ENCODE data around the gene PADI1.

- TF ChIP-seq RAD21 (IDR thresholded peaks at IDR 0.05) (no peak), MAX (IDR thresholded peaks at IDR 0.05) (no peak), REST (IDR thresholded peaks at IDR 0.05) (no peak), YY1 (IDR thresholded peaks at IDR 0.05) (no peak), CTCF (IDR thresholded peaks at IDR 0.05; ENCODE audit: low read depth, low read length, missing input control) (no peak), GABPA (IDR thresholded peaks at IDR 0.05 in 1 of 2, conservative IDR thresholded peaks at IDR 0.05 in 1 of 2) (no peak), RXRA (IDR thresholded peaks at IDR 0.05) (no peak), TAF1 (conservative IDR thresholded peaks at IDR 0.05) (no peak), HNF4A (conservative IDR thresholded peaks at IDR 0.05) (no peak), JUND (IDR thresholded peaks at IDR 0.05) (no peak), HNF4G (IDR thresholded peaks at IDR 0.05) (no peak), NR2F2 (IDR thresholded peaks at IDR 0.05) (no peak), EGR1 (IDR thresholded peaks at IDR 0.05; ENCODE audit: low read depth in 2 of 2) (no peak)
These were observed 48.8 kb upstream of the PADI1 start for GRCh38 chr1:17156108-17156507.

Data from liver (tissue), 3 donors.